IPS DF 6.9 (cell line): ENCODE measurements around the gene TXNDC5.

Experiments
- DNase-seq: peaks from one replicate; pipeline ENCODE4 v3.0.0-alpha.2; 2013; ENCODE audit warnings: low read depth, low spot score
- H3K27ac ChIP-seq: one replicate; pipeline ENCODE4 v1.5.1; 2013; ENCODE audit warnings: low read length, control low read depth
- H3K27me3 ChIP-seq: 2 replicates; pipeline ENCODE4 v1.6.1; 2013; ENCODE audit warnings: mild to moderate bottlenecking, low read length; ENCODE audit not compliant: control insufficient read depth, insufficient read depth
- H3K36me3 ChIP-seq: 2 replicates; pipeline ENCODE4 v1.6.1; 2013; ENCODE audit warnings: low read length; ENCODE audit not compliant: control insufficient read depth, insufficient read depth
- H3K4me1 ChIP-seq: 2 replicates; pipeline ENCODE4 v1.6.1; 2013; ENCODE audit warnings: low read length; ENCODE audit not compliant: control insufficient read depth, insufficient read depth
- H3K4me3 ChIP-seq: 2 replicates; pipeline ENCODE4 v1.5.1; 2013; ENCODE audit warnings: mild to moderate bottlenecking, low read length
- H3K9me3 ChIP-seq: 2 replicates; pipeline ENCODE4 v1.6.1; 2013; ENCODE audit warnings: low read length, inconsistent platforms; ENCODE audit not compliant: control insufficient read depth, insufficient read depth
- WGBS: extraction: QIAGEN DNeasy Blood & Tissue Kit; methylation state at CpG from one replicate; pipeline ENCODE4 v1.1.7; 2013; ENCODE audit warnings: mixed read lengths, missing lambda C conversion rate; ENCODE audit not compliant: insufficient read length, insufficient coverage; 5-methylcytosine and 5-hydroxymethylcytosine counted together

Gene TXNDC5

GRCh38 chr6:7886132-7886531, 24.5 kb downstream of the TXNDC5 start:
- Histone ChIP-seq H3K36me3 (peaks cover 48% of the 10 kb centered on the region), H3K4me3 (no peak overlapping the region), H3K27me3 (no peaks in the 10 kb centered on the region), H3K4me1 (no peaks in the 10 kb centered on the region), H3K9me3 (no peaks in the 10 kb centered on the region), H3K27ac (no peak overlapping the region)
- WGBS = no CpG with 5 or more reads among the region's 3 CpGs
- DNase-seq = no peak

GRCh38 chr6:7883381-7883780, 27.2 kb downstream of the TXNDC5 start:
- peaks cover 40% of the 10 kb centered on the region for H3K36me3 ChIP-seq
- H3K9me3 ChIP-seq = no peaks in the 10 kb centered on the region
- no peaks in the 10 kb centered on the region for H3K4me1 ChIP-seq
- H3K4me3 ChIP-seq = no peak overlapping the region
- no peaks in the 10 kb centered on the region for H3K27me3 ChIP-seq
- no CpG with 5 or more reads among the region's 8 CpGs for WGBS
- no peak for DNase-seq
- no peak overlapping the region for H3K27ac ChIP-seq

GRCh38 chr6:7882505-7883257, 27.9 kb downstream of the TXNDC5 start:
- WGBS = no CpG with 5 or more reads among the region's 19 CpGs
- Histone ChIP-seq H3K27ac (no peak overlapping the region), H3K36me3 (peaks cover 34% of the 10 kb centered on the region)

GRCh38 chr6:7881765-7882500, 28.7 kb downstream of the TXNDC5 start:
- WGBS = no CpG with 5 or more reads among the region's 8 CpGs
- no peaks in the 10 kb centered on the region for H3K4me1 ChIP-seq
- H3K27me3 ChIP-seq = no peaks in the 10 kb centered on the region
- H3K27ac ChIP-seq = no peak overlapping the region
- DNase-seq = no peak
- H3K36me3 ChIP-seq = peaks cover 27% of the 10 kb centered on the region; the same call in 1 of the 2 replicates
- no peak overlapping the region for H3K4me3 ChIP-seq
- no peaks in the 10 kb centered on the region for H3K9me3 ChIP-seq

More at GRCh38 chr6:7882505-7883257, 27.9 kb downstream of the TXNDC5 start:
- Histone ChIP-seq H3K4me3 (no peak overlapping the region), H3K9me3 (no peaks in the 10 kb centered on the region), H3K4me1 (no peaks in the 10 kb centered on the region), H3K27me3 (no peaks in the 10 kb centered on the region)
- DNase-seq = no peak

GRCh38 chr6:7880718-7881107, 29.9 kb downstream of the TXNDC5 start:
- no peak for DNase-seq
- no peak overlapping the region for H3K4me3 ChIP-seq
- no CpG with 5 or more reads among the region's 9 CpGs for WGBS
- no peaks in the 10 kb centered on the region for H3K4me1 ChIP-seq
- no peaks in the 10 kb centered on the region for H3K9me3 ChIP-seq
- no peak overlapping the region for H3K27ac ChIP-seq
- H3K36me3 ChIP-seq = peaks cover 20% of the 10 kb centered on the region; the same call in 1 of the 2 replicates
- no peaks in the 10 kb centered on the region for H3K27me3 ChIP-seq

- Histone ChIP-seq H3K36me3 (peaks cover 17% of the 10 kb centered on the region; the same call in 1 of the 2 replicates), H3K27me3 (no peaks in the 10 kb centered on the region), H3K27ac (no peak overlapping the region), H3K4me3 (no peak overlapping the region), H3K9me3 (no peaks in the 10 kb centered on the region), H3K4me1 (no peaks in the 10 kb centered on the region)
- WGBS = no CpG with 5 or more reads among the region's 13 CpGs
- DNase-seq = no peak
Observed at GRCh38 chr6:7879980-7880717, 30.4 kb downstream of the TXNDC5 start.

- no peaks in the 10 kb centered on the region for H3K27me3 ChIP-seq
- no CpG with 5 or more reads among the region's 6 CpGs for WGBS
- no peak overlapping the region for H3K4me3 ChIP-seq
- H3K4me1 ChIP-seq = no peaks in the 10 kb centered on the region
- DNase-seq = no peak
- peaks cover 17% of the 10 kb centered on the region; the same call in 1 of the 2 replicates for H3K36me3 ChIP-seq
- no peaks in the 10 kb centered on the region for H3K9me3 ChIP-seq
- no peak overlapping the region for H3K27ac ChIP-seq
Observed at GRCh38 chr6:7879579-7879978, 31.0 kb downstream of the TXNDC5 start.

GRCh38 chr6:7879043-7879442, 31.5 kb downstream of the TXNDC5 start:
- no CpG with 5 or more reads among the region's 2 CpGs for WGBS
- Histone ChIP-seq H3K4me1 (no peaks in the 10 kb centered on the region), H3K36me3 (peaks cover 14% of the 10 kb centered on the region; the same call in 1 of the 2 replicates), H3K27ac (no peak overlapping the region), H3K4me3 (no peak overlapping the region), H3K9me3 (no peaks in the 10 kb centered on the region), H3K27me3 (no peaks in the 10 kb centered on the region)
- DNase-seq = no peak

- DNase-seq = no peak
- no CpG with 5 or more reads among the region's 10 CpGs for WGBS
- Histone ChIP-seq H3K36me3 (peaks cover 14% of the 10 kb centered on the region; the same call in 1 of the 2 replicates), H3K4me3 (no peak overlapping the region), H3K27me3 (no peaks in the 10 kb centered on the region), H3K4me1 (no peaks in the 10 kb centered on the region), H3K9me3 (no peaks in the 10 kb centered on the region), H3K27ac (no peak overlapping the region)
Observed at GRCh38 chr6:7878401-7878964, 32.1 kb downstream of the TXNDC5 start.

- no CpG with 5 or more reads among the region's 10 CpGs for WGBS
- H3K4me1 ChIP-seq = no peaks in the 10 kb centered on the region
- H3K27ac ChIP-seq = no peak overlapping the region
- no peaks in the 10 kb centered on the region for H3K27me3 ChIP-seq
- H3K4me3 ChIP-seq = no peak overlapping the region
- no peak for DNase-seq
- no peaks in the 10 kb centered on the region; the same call in 1 of the 2 replicates for H3K36me3 ChIP-seq
- H3K9me3 ChIP-seq = no peaks in the 10 kb centered on the region; the same call in 1 of the 2 replicates
Observed at GRCh38 chr6:7868926-7869325, 41.7 kb downstream of the TXNDC5 start.
